Tibial nerve (tissue), 4 donors: Measurements from ENCODE around the gene FAM171A1.

ENCODE experiments used
- EP300 ChIP-seq, 2 donors: sonication (generic); formaldehyde crosslinking; IDR thresholded peaks; one replicate each; pipeline ENCODE4 v1.6.1; 2017; ENCODE audit warnings: antibody characterized with exemption in 2 of 2, mild to moderate bottlenecking in 1 of 2
- POLR2A ChIP-seq, 2 donors: fragments of 450-650 bp; IDR thresholded peaks; one replicate each; pipeline ENCODE4 v1.6.1; 2017; ENCODE audit warnings: antibody characterized with exemption in 2 of 2, mild to moderate bottlenecking in 2 of 2, moderate library complexity in 2 of 2
- TF ChIP-seq, protein P1 (sequence below), 5 experiments: fragments of 200-600 bp in 3 of 5; fragments of 450-650 bp in 2 of 5; sonication (generic) in 3 of 5; IDR thresholded peaks; one replicate each; pipeline ENCODE4 v1.5.1; 2016 to 2019; ENCODE audit warnings: antibody characterized with exemption in 5 of 5, mild to moderate bottlenecking in 3 of 5, moderate library complexity in 2 of 5

- TF ChIP-seq, protein P1, sequence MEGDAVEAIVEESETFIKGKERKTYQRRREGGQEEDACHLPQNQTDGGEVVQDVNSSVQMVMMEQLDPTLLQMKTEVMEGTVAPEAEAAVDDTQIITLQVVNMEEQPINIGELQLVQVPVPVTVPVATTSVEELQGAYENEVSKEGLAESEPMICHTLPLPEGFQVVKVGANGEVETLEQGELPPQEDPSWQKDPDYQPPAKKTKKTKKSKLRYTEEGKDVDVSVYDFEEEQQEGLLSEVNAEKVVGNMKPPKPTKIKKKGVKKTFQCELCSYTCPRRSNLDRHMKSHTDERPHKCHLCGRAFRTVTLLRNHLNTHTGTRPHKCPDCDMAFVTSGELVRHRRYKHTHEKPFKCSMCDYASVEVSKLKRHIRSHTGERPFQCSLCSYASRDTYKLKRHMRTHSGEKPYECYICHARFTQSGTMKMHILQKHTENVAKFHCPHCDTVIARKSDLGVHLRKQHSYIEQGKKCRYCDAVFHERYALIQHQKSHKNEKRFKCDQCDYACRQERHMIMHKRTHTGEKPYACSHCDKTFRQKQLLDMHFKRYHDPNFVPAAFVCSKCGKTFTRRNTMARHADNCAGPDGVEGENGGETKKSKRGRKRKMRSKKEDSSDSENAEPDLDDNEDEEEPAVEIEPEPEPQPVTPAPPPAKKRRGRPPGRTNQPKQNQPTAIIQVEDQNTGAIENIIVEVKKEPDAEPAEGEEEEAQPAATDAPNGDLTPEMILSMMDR (IDR thresholded peaks at IDR 0.05), result no peak
- TF ChIP-seq POLR2A (IDR thresholded peaks at IDR 0.05), result no peak
- no peak for TF ChIP-seq EP300 (IDR thresholded peaks at IDR 0.05)
These were observed 201.3 kb downstream of the FAM171A1 start for GRCh38 chr10:15169555-15170401.
